Fibroblast of pulmonary artery (primary cell): Measurements from ENCODE around the gene SUSD5.

Experiments used
- DNase-seq: peaks from one replicate; pipeline ENCODE4 v3.0.0-alpha.2; 2010; ENCODE audit warnings: low read depth
- H3K4me3 ChIP-seq: replicated peaks from 2 replicates; pipeline ENCODE4 v1.5.1; 2011; ENCODE audit warnings: low read depth, mild to moderate bottlenecking, control low read depth, low read length, moderate library complexity
- TF ChIP-seq, protein P1 (sequence below): IDR thresholded peaks from 2 replicates; pipeline ENCODE4 v1.5.1; 2011; ENCODE audit warnings: mild to moderate bottlenecking, control low read depth, low read length, inconsistent platforms; ENCODE audit errors: missing control alignments

The SUSD5 gene

DNA sequence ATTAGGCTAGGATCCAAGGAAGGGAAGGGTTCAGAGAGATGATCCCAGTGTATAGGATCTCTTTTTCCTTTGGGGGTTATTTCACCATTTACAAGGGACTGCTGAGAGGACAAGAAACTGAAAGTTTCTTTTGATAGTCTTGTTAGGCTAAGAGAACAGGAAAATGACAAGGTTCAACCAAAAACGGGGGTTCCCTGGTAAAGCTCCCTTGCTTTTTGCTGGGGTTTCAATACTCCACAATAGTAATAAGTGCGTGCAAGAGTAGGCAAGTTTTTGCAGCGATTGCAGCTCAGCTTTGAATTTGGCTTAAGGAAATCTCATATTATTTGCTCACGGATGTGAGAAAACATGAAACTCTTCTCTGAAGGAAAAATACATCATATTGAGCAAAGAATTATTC, 18.8 kb upstream of the SUSD5 start:
- H3K4me3 ChIP-seq, result no peak overlapping the region
- TF ChIP-seq, protein P1, sequence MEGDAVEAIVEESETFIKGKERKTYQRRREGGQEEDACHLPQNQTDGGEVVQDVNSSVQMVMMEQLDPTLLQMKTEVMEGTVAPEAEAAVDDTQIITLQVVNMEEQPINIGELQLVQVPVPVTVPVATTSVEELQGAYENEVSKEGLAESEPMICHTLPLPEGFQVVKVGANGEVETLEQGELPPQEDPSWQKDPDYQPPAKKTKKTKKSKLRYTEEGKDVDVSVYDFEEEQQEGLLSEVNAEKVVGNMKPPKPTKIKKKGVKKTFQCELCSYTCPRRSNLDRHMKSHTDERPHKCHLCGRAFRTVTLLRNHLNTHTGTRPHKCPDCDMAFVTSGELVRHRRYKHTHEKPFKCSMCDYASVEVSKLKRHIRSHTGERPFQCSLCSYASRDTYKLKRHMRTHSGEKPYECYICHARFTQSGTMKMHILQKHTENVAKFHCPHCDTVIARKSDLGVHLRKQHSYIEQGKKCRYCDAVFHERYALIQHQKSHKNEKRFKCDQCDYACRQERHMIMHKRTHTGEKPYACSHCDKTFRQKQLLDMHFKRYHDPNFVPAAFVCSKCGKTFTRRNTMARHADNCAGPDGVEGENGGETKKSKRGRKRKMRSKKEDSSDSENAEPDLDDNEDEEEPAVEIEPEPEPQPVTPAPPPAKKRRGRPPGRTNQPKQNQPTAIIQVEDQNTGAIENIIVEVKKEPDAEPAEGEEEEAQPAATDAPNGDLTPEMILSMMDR, result no peak
- no peak for DNase-seq

DNA sequence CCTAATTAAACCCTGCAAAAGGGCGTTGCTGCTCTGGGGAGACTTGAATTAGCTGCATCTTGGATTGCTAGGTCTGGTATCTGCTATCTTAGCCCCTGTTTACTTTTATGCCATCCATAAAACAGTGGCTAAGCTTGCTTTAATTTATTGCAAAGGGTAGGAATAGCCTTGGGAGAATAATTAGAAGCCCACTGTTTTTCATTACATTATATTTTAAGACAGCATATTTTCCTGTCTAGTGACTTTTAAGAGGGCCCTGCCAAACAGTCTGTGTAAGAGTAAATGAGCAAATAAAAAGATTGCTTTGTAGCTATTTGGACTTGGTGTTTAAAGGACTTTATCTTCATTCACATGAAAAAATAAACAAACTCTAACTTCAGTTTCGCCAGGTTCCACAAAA, 17.4 kb upstream of the SUSD5 start:
- DNase-seq, result no peak
- TF ChIP-seq, protein P1, result no peak
- H3K4me3 ChIP-seq, result no peak overlapping the region

DNA sequence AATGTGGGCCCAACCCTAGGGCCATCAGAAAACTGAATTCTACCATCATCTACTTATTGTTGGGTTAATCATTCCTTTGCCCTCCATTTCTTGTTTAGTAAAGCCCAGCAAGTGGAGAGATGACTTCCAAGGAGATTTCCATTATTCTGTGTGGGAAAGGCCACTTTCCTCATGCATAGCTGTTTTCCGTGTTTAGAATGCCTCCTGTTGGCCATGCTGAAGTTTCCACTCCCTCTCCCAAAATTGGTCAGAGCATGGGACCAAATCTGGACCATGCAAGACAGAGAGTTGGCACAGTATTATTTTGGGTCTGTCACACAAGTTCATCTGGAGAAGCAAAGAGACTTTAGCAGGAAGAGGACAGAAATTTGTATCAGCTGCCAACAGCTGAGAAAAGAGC, 15.3 kb upstream of the SUSD5 start:
- no peak overlapping the region for H3K4me3 ChIP-seq
- DNase-seq, result no peak
- TF ChIP-seq, protein P1, result no peak

DNA sequence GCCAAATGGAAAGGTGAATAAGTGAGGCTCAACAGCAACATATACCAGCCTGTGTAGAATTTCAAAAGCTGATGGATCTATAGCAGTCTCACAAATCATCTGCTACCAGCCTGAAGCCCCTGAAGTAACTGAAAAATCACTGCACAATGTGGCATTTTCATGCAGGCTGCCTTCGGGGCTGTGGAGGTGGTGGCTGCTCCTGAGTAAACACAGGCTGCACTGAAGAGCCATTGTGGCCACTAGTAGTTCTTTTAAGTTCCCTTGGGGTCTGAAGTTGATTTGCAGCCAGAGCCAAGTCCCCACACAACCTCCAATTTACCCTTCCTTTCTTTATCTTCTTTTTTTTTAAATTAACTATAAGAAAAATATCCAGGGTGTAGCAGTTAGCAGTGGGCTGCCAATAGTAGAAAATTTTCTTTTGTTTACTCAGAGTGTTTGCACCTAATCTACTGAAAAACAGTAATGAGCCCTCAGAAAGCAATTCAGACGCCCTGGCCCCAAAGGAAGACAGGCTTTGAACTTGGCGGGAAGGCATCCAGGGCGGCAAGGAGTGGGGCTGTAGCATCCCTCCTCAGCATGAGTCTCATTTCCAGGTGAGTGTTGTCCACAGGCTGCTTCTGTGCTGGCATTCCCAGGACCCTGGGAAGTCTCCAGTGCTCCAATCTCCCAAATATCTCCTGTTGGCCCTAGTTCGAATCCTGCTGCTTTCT, 13.3 kb upstream of the SUSD5 start:
- DNase-seq, result no peak
- H3K4me3 ChIP-seq, result no peak overlapping the region
- TF ChIP-seq, protein P1, result no peak

DNA sequence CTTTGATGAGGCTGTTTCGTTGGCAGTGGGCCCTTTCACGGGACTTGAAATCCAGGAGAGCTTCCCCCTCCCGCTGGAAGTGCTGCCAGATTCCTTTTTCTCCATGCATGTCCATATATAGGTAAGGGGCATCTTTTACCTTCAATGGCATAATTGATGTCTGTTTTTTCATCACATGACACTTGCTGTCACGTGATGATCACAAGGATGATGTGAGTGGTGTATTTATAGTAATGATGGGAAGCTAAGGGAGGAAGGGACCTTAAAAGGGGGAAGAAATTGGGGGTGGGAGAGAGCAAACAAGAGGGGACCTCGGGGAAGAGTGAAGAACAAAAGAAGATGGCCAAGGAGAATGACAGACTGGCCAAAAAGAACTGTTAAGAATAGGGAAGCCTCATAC, 11.3 kb upstream of the SUSD5 start:
- TF ChIP-seq, protein P1, result no peak
- no peak overlapping the region for H3K4me3 ChIP-seq
- no peak for DNase-seq

DNA sequence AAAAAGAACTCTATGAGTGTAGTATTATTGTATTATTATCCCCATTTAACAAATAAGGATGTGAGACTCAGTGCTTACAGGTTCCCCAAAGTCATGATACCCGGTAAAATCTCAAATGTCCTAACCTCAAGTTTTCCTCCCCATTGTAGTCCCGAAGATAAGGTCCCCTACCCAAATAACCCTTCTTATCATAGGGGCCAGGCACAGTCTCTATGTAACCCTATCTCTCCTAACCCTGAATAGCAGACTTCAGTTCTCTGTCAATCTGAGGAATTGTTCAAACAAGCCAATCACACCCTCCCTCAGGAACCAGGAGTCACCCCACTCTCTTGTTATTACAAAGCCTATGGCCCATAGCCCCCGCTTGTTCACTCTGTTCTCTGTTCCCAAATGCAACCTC, 10.5 kb upstream of the SUSD5 start:
- TF ChIP-seq, protein P1, result no peak
- H3K4me3 ChIP-seq, result no peak overlapping the region
- no peak for DNase-seq

DNA sequence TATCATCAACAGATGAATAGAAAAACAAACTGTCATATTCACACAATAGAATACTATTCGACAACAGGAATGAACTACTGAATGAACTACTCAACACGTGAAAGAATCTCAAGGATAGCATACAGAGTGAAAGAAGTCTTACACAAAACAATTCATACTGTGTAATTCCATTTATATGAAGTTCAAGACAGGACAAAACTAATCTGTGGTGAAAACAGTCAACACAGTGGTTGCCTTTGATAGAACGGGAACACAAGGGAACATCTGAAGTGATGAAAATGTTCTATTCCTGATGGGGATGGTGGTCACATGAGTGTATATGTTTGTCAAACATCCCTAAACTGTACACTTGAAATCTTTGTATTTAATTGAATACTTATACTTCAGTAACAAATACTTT, 2.6 kb upstream of the SUSD5 start:
- H3K4me3 ChIP-seq, result no peak overlapping the region
- TF ChIP-seq, protein P1, result no peak
- no peak for DNase-seq
